ENCODE measurements around the gene PCP4L1.

Gene PCP4L1

GRCh38 chr1:161267321-161267720 lies 8.8 kb downstream of the PCP4L1 start:
- DNase-seq (ENCODE audit: low spot score) = no peak

DNA sequence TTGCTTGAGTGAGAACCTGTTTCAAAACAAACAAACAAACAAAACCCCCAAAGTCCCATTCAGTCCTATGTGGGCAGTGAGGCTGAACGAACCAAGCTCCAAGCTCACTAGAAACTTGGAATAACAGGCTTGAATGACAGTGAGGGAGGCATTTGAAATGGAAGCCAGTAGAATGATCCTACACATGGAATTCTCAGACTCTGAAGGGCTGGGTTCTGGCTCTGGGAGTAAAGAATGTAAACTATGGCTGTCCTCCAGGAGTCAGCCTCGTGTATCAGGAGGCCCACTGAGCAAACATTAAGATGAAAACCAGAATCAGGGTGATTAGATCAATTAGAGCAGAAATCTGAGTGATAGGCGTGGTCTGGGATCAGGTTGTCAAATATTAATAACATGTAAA lies 14.9 kb downstream of the PCP4L1 start:
- peak; percentile 41 for DNase-seq (ENCODE audit: low spot score)

DNA sequence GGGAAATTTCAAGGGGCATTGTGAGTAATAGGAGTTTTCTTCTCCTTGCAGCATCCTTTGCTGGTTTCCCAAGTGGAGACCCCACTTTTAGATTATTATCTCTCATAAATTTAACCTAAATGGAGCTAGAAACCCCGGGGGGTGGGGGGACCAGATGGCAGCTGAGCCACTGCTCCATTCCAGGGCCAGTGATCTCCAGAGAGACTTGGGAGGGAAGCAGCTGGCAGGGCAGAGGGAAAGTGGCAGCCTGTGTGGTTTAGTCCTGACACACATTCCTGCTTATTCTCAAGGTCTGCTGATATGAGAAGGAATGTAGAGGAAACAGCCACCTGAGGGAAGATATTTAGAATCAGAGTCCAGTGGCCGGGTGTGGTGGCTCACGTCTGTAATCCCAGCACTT lies 16.3 kb downstream of the PCP4L1 start:
- no peak for DNase-seq (ENCODE audit: low spot score)

GRCh38 chr1:161282991-161283390 lies 24.4 kb downstream of the PCP4L1 start:
- DNase-seq (ENCODE audit: low spot score) = no peak

DNA sequence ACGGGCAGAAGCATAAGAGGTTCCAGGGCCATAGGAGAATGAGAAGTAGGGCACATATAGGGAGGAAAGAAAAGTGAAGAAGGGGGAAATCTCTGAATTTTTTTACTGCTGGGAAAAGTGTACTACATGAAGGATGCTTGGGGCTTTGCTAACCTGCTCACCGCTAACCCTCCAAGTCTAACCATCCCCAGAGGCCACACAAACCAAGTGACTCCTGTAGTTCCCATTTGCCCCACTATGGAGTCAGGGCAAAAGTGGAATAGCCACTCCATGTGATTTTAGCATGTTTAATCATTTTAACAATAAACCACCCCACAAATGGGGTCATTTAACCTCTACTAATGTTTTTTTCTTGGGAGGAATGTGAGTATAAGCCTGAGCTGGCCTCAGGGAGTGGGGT lies 26.6 kb downstream of the PCP4L1 start:
- no peak for DNase-seq (ENCODE audit: low spot score)

- DNase-seq (ENCODE audit: low spot score) = no peak
Measured at GRCh38 chr1:161285521-161285920, 27.0 kb downstream of the PCP4L1 start.

DNA sequence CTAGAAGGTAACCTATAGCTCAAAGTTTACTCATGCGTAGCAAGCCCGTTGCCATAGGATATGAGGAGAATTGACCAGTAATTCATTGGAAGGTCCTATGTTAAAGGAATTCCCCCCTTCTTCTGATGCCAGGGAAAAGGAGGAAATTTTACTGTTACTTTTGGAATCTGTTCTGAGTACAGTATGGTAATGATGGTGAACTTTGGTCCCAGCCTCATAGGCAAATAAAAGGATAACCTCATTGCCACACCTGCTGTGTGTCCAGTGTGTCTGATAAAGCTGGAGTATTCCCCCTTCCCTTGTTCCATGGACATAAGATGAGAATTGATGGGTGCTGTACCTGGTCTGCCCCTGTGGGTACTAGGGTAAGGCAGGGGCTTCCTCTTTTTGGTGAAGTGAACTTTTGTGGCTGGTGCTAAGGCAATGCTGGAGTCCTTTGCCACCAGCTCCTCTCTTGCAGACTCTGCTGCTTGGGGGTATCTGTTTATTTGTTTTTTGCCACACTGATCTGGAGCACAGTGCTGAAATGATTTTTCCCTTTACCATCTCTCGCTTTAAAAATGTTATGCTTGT lies 29.0 kb downstream of the PCP4L1 start:
- DNase-seq (ENCODE audit: low spot score) = no peak

- no peak for DNase-seq (ENCODE audit: low spot score)
Measured at GRCh38 chr1:161290779-161291178, 32.2 kb downstream of the PCP4L1 start.

- no peak for DNase-seq (ENCODE audit: low spot score)
Measured at GRCh38 chr1:161297415-161297814, 38.9 kb downstream of the PCP4L1 start.

DNA sequence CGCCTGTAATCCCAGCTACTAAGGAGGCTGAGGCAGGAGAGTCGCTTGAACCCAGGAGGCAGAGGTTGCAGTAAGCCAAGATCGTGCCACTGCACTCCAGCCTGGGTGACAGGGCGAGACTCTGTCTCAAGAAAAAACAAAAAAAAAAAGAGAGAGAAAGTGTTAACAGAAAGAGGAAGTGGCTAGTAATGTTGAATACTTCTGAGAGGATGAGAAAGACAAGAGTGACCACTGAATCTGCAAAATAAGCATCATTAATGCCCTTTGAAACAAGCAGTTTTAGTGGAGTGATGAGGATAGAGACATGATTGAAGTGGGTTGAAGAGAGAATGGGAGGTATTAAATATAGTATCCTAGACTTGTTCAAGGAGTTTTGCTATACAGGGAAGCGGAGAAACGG lies 39.6 kb downstream of the PCP4L1 start:
- DNase-seq (ENCODE audit: low spot score) = no peak

GRCh38 chr1:161299347-161299746 lies 40.8 kb downstream of the PCP4L1 start:
- DNase-seq (ENCODE audit: low spot score) = no peak

DNA sequence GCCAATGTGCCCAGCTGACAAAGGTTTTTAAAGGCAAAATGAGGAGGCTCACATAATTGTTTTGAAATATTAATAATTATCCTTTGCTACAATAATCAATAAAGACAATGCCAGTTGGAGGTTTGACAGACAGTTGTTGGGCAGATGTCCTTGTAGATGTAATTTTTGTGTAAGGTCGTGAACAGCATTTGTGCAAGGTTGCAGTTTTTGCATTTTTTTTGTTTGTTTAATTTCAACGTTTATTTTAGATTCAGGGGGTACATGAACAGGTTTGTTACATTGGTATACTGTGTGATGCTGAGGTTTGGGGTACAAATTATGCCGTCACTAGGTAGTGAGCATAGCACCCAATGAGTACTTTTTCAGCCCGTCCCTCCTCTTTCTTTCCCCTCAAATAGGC lies 41.9 kb downstream of the PCP4L1 start:
- DNase-seq (ENCODE audit: low spot score) = no peak

GRCh38 chr1:161304927-161305866 lies 46.7 kb downstream of the PCP4L1 start:
- no peak for DNase-seq (ENCODE audit: low spot score)

DNA sequence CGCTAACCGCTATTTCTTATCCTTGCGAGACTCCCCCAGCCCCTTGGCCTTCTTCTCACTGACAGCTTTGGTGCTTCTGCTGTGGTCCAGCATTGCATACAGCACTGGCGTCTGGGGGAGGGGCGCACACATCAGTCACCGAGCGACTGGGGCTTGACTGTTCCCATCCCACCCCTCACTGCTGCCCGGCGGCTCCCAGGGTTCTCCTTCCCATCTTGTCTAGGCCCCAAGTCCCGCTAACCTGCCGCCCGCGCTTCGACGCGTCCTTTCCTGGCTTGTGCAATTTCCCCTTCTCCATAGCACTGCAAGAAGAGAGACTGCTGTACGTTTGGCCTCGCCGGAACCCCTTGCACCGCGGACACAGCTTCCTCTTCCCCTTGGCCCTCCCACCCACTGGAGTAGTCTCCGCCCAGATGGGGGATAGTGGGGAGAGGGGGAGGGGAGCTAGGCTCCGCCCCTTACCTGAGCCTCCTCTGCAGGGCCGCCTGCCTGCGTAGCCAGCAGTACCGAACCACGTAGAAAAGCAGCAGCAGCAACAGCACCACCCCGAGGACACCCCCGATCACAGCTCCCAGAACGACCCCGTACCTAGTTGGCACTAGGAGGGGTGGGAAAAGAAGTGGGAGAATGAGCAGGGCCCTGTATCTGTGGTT lies 47.4 kb downstream of the PCP4L1 start:
- DNase-seq (ENCODE audit: low spot score) = peak; percentile 37

DNA sequence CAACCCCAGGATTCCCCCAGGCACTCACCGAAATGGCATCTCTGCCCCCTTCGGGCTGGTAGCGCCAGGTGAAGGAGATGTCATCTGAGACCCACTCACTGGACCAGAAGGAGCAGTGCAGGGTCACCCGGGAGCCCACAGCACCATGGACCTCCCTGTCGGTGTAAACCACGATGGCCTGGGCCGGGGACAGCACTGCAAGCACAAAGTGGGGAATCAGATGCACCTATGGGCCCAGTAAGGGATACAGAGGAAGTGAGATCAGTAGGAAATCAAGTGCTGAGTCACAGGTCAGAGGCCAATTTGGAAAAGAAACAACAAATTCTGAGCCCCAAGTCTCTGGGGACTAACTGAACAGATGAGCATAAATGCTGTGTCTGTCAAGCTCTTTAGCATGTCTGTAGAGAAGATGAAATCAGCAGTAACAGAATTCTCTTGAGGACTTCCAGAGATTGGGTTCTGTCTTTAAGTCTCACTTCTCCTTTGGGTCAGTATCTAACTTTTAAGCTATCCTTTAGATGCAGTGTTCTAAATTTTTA lies 48.8 kb downstream of the PCP4L1 start:
- no peak for DNase-seq (ENCODE audit: low spot score)

DNA sequence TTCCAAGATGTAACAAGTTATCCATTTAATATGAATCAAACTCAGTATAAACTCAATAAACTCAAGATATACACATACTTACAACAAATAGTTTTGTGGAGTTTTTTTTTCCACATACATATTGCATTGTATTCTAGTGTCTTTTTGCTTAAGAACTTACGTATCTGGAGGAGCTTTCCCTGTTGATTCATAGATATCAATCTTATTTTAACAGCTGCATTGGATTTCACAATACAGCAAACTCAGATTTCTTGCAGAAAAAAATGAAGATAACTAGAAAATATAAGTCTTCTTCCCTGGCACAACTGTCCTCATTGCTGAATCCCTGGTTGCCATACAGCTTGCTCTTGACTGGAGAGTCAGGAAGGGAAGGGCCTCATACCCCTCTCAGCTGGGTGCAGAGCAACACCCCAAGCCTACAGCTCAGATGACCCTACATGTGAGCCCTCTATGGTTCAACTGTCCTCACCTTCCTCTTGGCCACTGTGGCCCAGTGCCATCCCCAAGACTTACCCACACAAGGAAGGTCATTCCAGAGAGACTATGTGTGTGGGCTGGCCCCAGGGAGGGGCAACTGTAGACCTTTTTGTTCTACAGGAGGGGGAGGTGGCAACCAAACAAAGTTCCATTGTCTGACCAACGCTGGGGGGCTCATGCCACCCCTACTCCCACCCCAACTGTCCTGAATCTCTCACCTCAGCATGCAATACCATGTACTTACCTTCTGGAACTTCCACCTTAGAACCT lies 49.5 kb downstream of the PCP4L1 start:
- DNase-seq (ENCODE audit: low spot score) = no peak

DNA sequence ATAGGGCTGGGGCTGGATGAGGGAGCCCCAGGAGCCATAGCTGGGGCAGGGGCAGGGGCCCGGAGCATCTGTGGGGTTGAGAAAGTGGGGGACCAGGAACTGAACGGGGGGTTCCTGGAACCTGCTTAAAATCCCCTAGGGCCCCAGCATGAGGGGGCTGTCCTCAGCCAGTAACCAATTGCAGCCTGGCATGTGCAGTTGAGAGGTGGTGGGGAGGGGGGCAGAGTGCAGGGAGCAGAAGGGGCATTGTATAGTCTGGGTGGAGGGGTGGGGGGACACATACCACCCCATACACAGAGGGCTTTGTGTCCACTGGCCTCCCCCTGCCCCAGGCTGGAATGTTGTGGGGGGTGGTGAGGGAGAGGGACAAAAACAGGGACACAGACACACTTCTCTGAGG lies 51.3 kb downstream of the PCP4L1 start, which contains the start of gene MPZ:
Gene MPZ (minus strand): TSS at position 101 of the 400 bp plus-strand sequence. CDS start 63 bp downstream, at position 38.
- DNase-seq (ENCODE audit: low spot score) = no peak

DNA sequence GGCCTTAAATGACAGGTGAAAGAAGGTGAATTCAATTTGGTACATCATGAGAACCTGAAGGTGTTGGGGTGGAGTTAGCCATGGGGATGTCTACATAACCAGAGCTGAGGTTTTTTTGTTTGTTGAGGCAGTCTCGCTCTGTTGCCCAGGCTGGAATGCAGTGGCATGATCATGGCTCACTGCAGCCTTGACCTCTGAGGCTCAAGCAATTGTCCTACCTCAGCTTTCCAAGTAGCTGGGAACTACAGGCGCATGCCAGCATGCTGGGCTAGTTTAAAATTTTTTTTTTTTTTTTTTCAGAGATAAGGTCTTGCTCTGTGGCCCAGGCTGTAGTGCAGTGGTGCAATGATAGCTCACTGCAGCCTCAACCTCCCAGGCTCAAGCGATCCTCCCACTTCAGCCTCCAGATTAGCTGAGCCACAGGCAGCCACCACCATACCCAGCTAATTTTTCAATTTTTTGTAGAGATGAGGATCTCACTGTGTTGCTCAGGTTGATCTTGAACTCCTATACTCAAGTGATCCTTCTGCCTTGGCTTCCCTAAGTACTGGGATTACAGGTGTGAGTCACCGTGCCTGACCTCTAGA lies 53.1 kb downstream of the PCP4L1 start:
- DNase-seq (ENCODE audit: low spot score) = no peak

DNA sequence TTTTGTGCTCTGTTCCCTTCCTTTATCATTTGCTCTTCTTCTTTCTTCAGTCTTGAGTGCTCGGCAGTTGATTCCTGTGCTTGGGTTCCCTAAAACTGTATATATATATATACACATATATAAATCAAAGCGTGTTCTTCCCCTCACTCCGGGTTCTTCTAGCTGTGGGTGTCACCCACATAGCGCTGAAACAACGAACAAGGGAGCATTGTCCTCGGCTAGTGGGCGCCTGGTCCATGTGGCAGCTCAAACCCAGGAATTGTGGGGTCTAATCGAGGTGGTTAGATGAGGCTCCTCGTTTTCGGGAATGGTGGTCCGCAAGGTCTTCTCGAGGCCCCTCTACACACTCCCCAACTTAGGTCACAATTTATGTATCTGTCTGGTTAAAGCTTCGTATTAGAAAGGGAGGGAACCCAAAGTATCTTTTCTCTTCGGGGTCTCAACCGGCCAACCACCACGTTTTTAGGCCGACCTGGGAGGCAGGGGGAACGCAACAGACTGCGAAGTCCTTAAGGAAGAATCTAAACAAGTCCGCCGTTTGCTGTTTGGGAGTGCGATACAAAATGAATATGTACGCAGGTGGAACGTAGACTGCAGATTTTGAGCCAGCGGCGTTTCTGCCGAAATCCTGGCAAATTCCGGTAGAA lies 55.1 kb downstream of the PCP4L1 start:
- no peak for DNase-seq (ENCODE audit: low spot score)

GRCh38 chr1:161314201-161314981 lies 55.8 kb downstream of the PCP4L1 start, which contains the start of gene SDHC:
TSS of gene SDHC (plus strand) at chr1:161314381. CDS start at chr1:161314406, 25 bp downstream.
- peak; percentile 95 for DNase-seq (ENCODE audit: low spot score)
